GM19025 (cell line): ENCODE measurements around the gene ADAMTSL5.

Experiments used
- ATAC-seq: cut with Tn5 transposase; IDR thresholded peaks from one replicate; pipeline ENCODE4 v1.9.1; 2021; ENCODE audit warnings: mild to moderate bottlenecking, low read depth, moderate library complexity; ENCODE audit not compliant: unreplicated experiment

Gene ADAMTSL5

DNA sequence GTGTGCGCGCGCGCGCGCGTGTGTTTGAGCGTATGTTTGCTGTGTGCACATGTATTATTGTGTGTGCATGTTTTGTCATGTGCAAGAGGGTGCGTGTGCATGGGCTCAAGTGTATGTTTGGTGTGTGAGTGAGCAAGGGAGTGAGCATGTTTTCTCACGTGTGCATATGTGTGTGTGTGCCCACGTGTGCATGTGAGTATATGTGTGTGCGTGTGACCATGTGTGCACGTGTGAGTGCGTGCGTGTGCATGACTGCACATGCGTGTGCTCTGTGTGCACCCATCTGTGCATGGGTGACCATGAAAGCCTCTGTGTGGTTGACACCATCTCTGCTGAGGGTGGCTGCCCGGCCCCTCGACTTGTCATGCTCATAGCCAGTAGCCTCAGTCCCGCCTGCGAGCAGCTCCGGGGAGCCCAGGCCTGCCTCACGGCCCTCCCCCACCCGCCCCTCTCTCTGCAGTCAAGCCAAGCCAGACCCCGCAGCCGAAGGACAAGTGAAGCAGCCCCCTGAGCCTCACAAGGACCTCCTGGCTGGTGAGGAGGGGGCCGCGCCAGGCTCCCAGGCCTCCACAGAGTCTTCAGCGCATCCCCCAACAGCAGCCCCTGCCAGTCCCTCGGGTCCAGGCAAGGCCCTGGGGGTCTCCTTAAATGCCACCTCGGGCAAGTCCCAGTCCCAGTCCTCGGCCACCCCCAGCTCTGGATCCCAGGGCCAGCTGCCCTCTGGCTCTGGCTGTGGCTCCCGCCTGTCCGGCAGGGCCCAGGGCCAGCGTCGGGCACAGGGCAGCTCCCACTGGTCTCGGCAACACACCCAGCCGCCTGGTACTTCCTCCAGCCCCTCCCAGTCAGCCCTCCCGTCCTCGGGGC, 15.9 kb downstream of the ADAMTSL5 start:
- ATAC-seq: no peak

GRCh38 chr19:1495799-1496713, 16.8 kb downstream of the ADAMTSL5 start:
- no peak for ATAC-seq

DNA sequence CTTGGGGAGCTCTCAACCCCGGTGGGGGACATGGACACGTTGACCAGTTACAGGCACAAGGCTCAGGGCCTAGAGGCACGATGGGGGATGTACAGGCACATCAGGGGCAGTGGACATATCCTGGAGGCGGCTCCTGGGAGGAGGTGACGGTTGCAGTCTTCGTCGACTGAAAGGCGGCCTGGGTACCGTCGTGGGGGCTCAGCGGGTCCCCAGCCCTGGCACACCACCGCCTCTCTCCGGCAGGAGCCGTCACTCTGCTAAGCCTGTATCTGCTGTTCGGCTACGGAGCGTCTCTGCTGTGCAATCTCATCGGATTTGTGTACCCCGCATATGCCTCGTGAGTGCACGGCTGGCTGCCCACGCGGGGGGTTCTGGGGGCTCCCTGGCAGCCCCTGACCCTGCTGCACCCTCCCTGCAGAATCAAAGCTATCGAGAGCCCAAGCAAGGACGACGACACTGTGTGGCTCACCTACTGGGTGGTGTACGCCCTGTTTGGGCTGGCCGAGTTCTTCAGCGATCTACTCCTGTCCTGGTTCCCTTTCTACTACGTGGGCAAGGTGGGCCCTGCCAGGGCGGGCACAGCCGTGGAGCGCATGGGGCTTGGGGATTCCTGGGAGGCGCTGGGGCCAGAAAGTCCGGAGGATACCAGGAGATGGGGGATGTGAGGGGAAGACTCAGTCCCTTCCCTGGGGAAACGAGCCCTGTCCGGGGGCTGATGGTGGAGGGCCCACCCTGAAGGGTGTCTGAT, 17.6 kb downstream of the ADAMTSL5 start:
- ATAC-seq: no peak

DNA sequence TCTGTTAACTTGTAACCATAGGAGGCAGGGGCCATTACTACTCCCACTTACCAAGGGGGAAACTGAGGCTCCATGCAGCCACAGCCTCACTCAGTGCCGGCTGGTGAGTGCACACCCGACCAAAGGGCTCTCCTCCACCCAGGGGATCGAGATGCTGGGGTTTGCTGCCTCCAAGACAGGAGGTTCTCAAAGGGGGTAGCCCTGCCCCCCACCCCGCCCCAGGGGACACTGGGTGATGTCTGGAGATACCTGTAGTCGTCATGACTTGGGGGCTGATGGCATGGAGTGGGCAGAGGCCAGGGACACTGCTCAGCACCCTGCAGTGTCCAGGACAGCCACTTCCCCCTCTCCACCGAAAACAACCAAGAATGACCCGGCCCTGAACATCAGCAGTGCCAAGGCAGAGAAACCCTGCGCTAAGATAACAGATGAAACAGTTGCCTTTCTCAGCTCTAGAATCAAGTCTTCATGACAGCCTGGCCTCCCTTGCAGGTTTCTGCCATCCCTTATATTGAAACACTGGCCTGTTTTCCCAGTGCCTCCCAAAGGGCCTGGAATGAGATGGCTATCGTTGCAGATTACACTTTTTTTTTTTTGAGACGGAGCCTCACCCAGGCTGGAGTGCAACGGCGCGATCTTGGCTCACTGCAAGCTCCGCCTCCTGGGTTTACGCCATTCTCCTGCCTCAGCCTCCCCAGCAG, 18.6 kb downstream of the ADAMTSL5 start:
- no peak for ATAC-seq

DNA sequence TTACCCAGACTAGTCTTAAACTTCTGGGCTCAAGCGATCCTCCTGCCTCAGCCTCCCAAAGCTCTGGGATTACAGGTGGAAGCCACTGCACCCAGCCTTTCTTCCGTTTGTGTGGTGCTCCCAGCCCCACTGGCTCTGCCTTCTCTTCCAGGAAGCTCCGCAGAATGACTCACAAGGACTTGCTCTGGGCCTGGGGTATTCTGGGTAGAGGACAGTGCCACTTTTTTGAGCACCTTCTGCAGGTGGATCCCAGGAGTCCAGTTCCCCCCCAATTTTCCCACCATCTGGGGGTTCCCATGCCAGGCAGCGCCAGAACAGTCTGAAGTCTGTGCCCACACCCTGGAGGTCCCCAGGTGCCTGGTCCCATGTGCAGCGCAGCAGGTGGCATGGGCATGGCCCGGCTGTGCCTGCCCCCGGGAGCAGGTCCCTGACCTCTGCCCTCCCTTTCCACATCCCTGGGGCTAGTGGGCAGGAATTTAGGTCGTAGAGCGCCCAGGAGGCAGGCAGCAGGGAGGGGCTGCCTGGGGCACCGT, 20.3 kb downstream of the ADAMTSL5 start:
- no peak for ATAC-seq

GRCh38 chr19:1491849-1492170, 21.0 kb downstream of the ADAMTSL5 start:
- no peak for ATAC-seq

DNA sequence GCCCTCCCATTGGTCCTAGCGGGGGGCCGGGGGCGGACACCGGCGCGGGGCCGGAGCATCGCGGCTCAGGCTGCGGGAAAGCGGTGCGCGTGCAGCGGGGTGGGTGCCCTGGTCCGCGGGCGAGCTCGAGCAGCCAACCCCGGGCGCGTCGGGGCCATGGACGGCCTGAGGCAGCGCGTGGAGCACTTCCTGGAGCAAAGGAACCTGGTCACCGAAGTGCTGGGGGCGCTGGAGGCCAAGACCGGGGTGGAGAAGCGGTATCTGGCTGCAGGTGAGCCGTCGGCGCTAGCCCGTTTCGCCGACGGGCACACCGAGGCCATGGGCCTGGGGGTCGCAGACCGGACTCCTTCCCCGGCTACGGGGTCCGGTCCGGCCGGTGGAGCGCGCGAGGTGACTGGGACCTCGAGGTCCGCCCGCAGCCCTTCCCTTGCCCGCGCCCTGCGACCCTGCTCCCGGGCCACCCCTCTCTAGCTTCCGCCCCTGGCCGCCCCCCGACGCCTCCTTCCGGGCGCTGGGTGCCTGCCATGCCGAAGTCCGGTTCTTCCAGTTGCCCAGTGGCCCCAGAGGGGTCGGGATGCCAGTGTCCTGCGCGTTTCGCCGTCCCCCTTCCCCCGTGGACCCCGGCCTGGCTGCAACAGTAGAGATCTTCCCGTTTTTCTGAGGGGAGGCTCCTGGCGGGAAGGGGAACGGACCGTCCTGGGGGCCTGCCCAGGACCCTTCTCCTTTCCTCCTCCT, 21.5 kb downstream of the ADAMTSL5 start, which contains the start of gene REEP6:
TSS of gene REEP6 (plus strand) at position 68 of the 735 bp plus-strand sequence. CDS start at position 157, 89 bp downstream.
- no peak for ATAC-seq

DNA sequence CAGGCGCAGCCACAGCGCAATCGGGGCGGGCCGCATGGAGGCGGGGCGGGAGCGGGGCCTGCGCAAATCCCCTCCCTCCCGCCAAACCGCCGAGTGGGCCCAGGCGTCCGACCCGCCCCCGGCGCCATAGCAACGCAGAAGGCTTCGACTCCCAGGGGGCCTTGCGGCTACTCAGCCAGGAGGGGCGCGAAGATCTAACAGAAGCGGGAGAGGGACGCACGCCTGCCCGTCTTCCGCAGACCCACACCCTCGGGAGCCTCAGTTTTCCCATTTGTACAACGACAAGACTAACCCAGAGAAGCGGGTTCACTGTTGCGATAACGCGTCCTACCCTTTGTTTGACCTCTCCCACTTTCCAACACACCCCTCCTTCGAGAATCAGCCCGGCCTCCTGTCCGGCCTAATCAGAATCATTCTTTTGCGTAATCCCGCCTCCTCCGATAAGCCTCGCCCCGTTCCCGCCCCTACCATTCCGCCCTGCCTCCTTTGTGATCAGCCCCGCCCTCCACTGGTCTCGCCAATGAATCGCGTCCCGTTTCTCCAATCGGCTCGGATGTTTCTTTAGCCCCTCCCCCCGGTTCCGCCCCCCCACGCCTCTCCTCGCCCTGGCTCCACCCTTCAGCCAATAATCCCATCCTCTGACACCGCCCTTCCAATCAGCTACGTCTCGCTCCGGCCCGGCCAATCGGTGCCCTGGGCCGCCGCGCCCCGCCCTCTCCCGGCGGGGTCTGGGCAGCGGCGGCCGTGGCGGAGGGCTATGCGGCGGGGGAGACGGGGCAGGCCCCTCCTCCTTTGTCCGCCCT, 22.3 kb downstream of the ADAMTSL5 start, which contains the start of gene PCSK4:
TSS of gene PCSK4 (minus strand) at position 40 of the 803 bp plus-strand sequence. CDS start at position 36, 4 bp downstream.
- ATAC-seq: peak; percentile 82

- no peak for ATAC-seq
Measured at GRCh38 chr19:1489463-1490310, 23.1 kb downstream of the ADAMTSL5 start.

DNA sequence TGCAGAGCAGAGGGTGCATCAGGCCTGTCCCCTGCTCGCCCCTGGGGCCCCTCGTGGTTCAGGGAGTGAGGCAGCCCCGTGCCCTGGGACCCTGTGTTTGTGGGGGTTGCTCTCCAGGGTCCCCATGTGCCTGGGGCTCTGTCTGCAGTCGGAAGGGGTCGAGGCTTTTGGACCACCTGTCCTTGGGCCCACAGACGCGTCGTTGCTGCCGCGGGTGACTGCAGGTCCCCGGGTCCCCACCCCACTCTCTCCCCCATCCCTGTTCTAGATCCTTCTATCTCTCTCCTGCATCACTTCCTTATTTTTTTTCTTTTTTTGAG, 24.6 kb downstream of the ADAMTSL5 start:
- no peak for ATAC-seq

DNA sequence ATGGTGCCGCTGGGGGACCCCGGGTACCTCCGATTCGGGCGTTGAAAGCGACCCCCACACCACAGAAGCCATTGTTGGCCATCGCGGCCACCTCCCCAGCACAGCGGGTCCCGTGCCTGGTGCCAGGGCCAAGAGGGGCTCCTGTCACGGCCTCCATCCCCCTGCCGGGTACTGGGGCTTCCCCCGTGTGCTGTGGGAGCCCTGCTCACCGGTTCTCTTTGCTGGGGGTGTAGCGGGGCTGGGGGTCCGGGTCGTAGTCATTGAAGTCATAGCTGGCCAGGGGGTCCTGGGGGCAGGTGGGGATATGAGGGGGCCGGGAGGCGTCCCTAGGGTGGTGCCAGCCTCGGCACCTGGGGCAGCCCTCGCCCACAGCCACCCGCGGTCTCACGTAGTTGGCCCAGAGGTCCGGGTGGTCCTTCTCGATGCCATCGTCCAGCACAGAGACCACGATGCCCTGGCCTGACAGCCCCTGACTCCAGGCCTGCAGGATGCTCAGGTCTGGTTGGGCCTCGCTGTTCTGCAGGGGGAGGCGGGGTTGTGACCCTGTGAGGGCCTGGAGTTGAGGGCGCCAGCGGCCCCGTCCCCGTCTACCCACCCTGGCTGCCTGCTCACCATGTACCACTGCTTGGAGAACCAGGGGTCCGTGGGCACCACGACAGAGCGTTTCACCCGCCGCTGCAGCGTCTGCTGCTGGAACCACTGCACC, 25.1 kb downstream of the ADAMTSL5 start:
- no peak for ATAC-seq

- no peak for ATAC-seq
Measured at GRCh38 chr19:1486720-1487575, 25.9 kb downstream of the ADAMTSL5 start.

GRCh38 chr19:1483979-1484428, 28.8 kb downstream of the ADAMTSL5 start:
- ATAC-seq: no peak

- no peak for ATAC-seq
Measured at GRCh38 chr19:1483131-1483978, 29.5 kb downstream of the ADAMTSL5 start.
